SK-N-SH (cell line): ENCODE results near the gene MCM3AP. TPM values are rescaled to one million over a fixed set of nuclear protein-coding genes. Genes with fewer than 3 reads are reported as not detected.

Experiments
- CTCF ChIA-PET: fragments of 300-600, 350-600 bp; formaldehyde crosslinking; extraction: SDS; loops from one replicate; lab custom pipeline; 2021; lab: Yijun Ruan, JAX
- POLR2A ChIA-PET: fragments of 350-600 bp; sonication (Branson Sonifier 250); formaldehyde crosslinking; extraction: SDS; loops from one replicate; lab custom pipeline; 2020; ENCODE audit warnings: antibody characterized with exemption, inconsistent platforms; lab: Yijun Ruan, JAX
- DNase-seq: peaks from one replicate; pipeline ENCODE4 v3.0.0; 2012
- H2AFZ ChIP-seq: fragments of 200-600 bp; sonication (generic); 2 replicates; pipeline ENCODE4 v1.8.1; 2016; ENCODE audit warnings: antibody characterized with exemption, mild to moderate bottlenecking, low read depth
- H3F3A ChIP-seq: fragments of 200-600 bp; sonication (generic); replicated peaks from 2 replicates; pipeline ENCODE3; 2016; ENCODE audit warnings: antibody characterized with exemption, mild to moderate bottlenecking; ENCODE audit not compliant: insufficient read depth
- H3K27ac ChIP-seq, 2 experiments: fragments of 200-500 bp in 1 of 2; fragments of 200-600 bp in 1 of 2; sonication (Bioruptor generic) in 1 of 2; sonication (generic), shearing (Covaris generic) in 1 of 2; 2 replicates each; pipeline versions ENCODE4 v1.5.1 to v1.6.1; 2014 to 2016; ENCODE audit warnings: low read depth in 2 of 2, inconsistent platforms in 1 of 2, low read length in 1 of 2, mild to moderate bottlenecking in 1 of 2, mixed read lengths in 1 of 2
- H3K27me3 ChIP-seq: fragments of 200-600 bp; sonication (generic), shearing (Covaris generic); 2 replicates; pipeline ENCODE4 v1.6.1; 2016; ENCODE audit warnings: mixed run types; ENCODE audit not compliant: insufficient read depth
- H3K36me3 ChIP-seq, 2 experiments: fragments of 200-500 bp in 1 of 2; fragments of 200-600 bp in 1 of 2; sonication (Bioruptor generic) in 1 of 2; sonication (generic) in 1 of 2; replicated peaks in 1 of 2; 2 replicates each; pipeline versions ENCODE3 to v1.5.1; 2014 to 2016; ENCODE audit warnings: low read length in 1 of 2, mild to moderate bottlenecking in 1 of 2; ENCODE audit not compliant: insufficient read depth in 2 of 2, control insufficient read depth in 1 of 2
- H3K4me1 ChIP-seq, 2 experiments: fragments of 200-500 bp in 1 of 2; fragments of 200-600 bp in 1 of 2; sonication (Bioruptor generic) in 1 of 2; sonication (generic), shearing (Covaris generic) in 1 of 2; 2 replicates each; pipeline versions ENCODE4 v1.5.1 to v1.6.1; 2014 to 2016; ENCODE audit warnings: low read depth in 1 of 2, low read length in 1 of 2, mixed run types in 1 of 2; ENCODE audit not compliant: insufficient read depth in 2 of 2, control insufficient read depth in 1 of 2
- H3K4me2 ChIP-seq: fragments of 200-600 bp; sonication (generic), shearing (Covaris generic); 2 replicates; pipeline ENCODE4 v1.6.1; 2017; ENCODE audit warnings: mixed run types
- H3K4me3 ChIP-seq, 2 experiments: fragments of 200-500 bp in 1 of 2; fragments of 200-600 bp in 1 of 2; sonication (Bioruptor generic) in 1 of 2; sonication (generic), shearing (Covaris generic) in 1 of 2; 2 replicates each; pipeline versions ENCODE4 v1.5.1 to v1.8.1; 2014 to 2016; ENCODE audit warnings: low read depth in 2 of 2, inconsistent platforms in 1 of 2, low read length in 1 of 2, mild to moderate bottlenecking in 1 of 2, mixed read lengths in 1 of 2, moderate library complexity in 1 of 2
- H3K79me2 ChIP-seq: fragments of 200-600 bp; sonication (generic); 2 replicates; pipeline ENCODE4 v1.8.1; 2017; ENCODE audit warnings: mild to moderate bottlenecking; ENCODE audit not compliant: insufficient read depth
- H3K9ac ChIP-seq: fragments of 200-600 bp; sonication (generic); 2 replicates; pipeline ENCODE4 v1.6.1; 2017; ENCODE audit warnings: mixed run types
- H3K9me2 ChIP-seq: fragments of 200-600 bp; sonication (generic); 2 replicates; pipeline ENCODE4 v1.6.1; 2017; ENCODE audit warnings: mixed run types
- H3K9me3 ChIP-seq: fragments of 200-600 bp; sonication (generic); 2 replicates; pipeline ENCODE4 v1.6.1; 2017; ENCODE audit warnings: mixed run types, mild to moderate bottlenecking, moderate library complexity
- H4K20me1 ChIP-seq: fragments of 200-600 bp; sonication (generic); 2 replicates; pipeline ENCODE4 v1.6.1; 2017; ENCODE audit warnings: mild to moderate bottlenecking, mixed run types; ENCODE audit not compliant: insufficient read depth
- CHD2 ChIP-seq: fragments of 150-350 bp; IDR thresholded peaks from 2 replicates; pipeline ENCODE4 v1.6.1; 2018; ENCODE audit warnings: low read length; ENCODE audit not compliant: partially characterized antibody
- EP300 ChIP-seq, 2 experiments: IDR thresholded peaks; 2 replicates each; pipeline versions ENCODE4 v1.4.0 to v1.6.1; 2012; ENCODE audit warnings: borderline replicate concordance in 1 of 2, low read depth in 1 of 2, low read length in 1 of 2
- GABPA ChIP-seq: IDR thresholded peaks from 2 replicates; pipeline ENCODE4 v1.4.0; 2012; ENCODE audit warnings: low read depth, mild to moderate bottlenecking
- GATA2 ChIP-seq: sonication (generic); formaldehyde crosslinking; IDR thresholded peaks from 2 replicates; pipeline ENCODE4 v1.5.0; 2020; ENCODE audit warnings: mild to moderate bottlenecking, missing genetic modification reagents
- JUND ChIP-seq: IDR thresholded peaks from 2 replicates; pipeline ENCODE4 v1.4.0; 2012
- POLR2AphosphoS5 ChIP-seq: IDR thresholded peaks from 2 replicates; pipeline ENCODE4 v1.6.1; 2012; ENCODE audit warnings: low read depth, low read length
- RCOR1 ChIP-seq: fragments of 150-350 bp; IDR thresholded peaks from 2 replicates; pipeline ENCODE4 v1.6.1; 2017; ENCODE audit warnings: antibody characterized with exemption, low read length
- RFX5 ChIP-seq: IDR thresholded peaks from 2 replicates; pipeline ENCODE4 v1.6.1; 2012; ENCODE audit warnings: mild to moderate bottlenecking, improper control_type of control experiment, low read length
- SMC3 ChIP-seq: IDR thresholded peaks from 2 replicates; pipeline ENCODE4 v1.6.1; 2012; ENCODE audit warnings: low read depth, low read length, improper control_type of control experiment
- WGBS: methylation state at CpG from one replicate; pipeline ENCODE4 v1.1.6; 2017; ENCODE audit warnings: low lambda C conversion rate; 5-methylcytosine and 5-hydroxymethylcytosine counted together
- polyA plus RNA-seq, 3 experiments: library from polyadenylated mRNA; depleted of rRNA; stranded (reverse); fragments of >200 nt; gene quantifications; 2 replicates each; pipeline ENCODE4 v1.2.3, GENCODE V29; 2012
- TF ChIP-seq, protein P1 (sequence below): IDR thresholded peaks from 2 replicates; pipeline ENCODE4 v1.6.1; 2012; ENCODE audit warnings: mild to moderate bottlenecking, low read depth, low read length, moderate library complexity
- TF ChIP-seq, protein P2 (sequence below): IDR thresholded peaks from 2 replicates; pipeline ENCODE4; 2012
- TF ChIP-seq, protein P3 (sequence below): IDR thresholded peaks from 2 replicates; pipeline ENCODE4 v1.4.0; 2012; ENCODE audit warnings: low read depth, borderline replicate concordance

MCM3AP gene
- polyA plus RNA-seq, 1 of the 3 experiments (the other 2 are of a cell fraction) = 42.9 TPM

DNA sequence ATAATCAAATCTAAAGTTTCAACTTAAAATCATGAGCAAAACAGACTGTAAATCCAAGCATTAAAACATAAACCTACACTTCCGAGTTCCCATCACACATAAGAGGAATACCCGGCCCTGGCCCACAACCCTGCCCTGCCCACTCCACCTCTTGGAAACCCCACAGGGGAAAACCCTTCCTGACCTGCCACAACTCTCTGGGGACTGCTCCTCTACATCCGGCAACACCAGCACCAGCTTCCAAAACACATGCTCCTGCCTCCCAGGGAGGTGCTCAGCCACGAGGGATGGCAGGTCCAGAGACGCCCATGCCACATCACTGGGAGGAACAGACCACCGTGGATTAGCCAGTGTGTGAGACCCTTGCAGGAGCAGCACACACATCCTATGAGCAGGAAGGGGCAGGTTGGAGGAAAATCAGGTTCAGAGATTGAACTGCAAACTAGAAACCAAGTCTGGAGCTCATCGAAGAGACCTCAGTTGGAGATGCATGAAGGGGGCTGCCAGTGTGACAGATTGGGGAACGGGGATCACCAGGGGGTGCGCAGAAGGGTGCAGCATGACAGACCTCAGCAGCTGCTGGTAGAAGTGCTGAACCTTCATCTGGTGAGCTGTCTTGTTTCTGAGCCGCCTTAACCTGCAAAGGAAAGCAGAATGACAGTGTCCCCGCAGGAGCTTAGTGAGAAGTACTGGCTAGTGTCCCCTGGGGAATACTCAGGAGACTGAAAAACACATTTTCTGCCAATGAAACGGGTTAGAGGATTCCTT is 31.0 kb downstream of the MCM3AP start:
- Histone ChIP-seq H3K4me1 (no peaks in the 10 kb centered on the region), H3K4me3 (no peak overlapping the region), H3K9me2 (no peaks in the 10 kb centered on the region), H3K9me3 (no peaks in the 10 kb centered on the region), H4K20me1 (no peaks in the 10 kb centered on the region), H3K9ac (no peak overlapping the region), H3K27me3 (no peaks in the 10 kb centered on the region), H3F3A (peaks cover 9% of the 10 kb centered on the region), H3K4me2 (no peak overlapping the region), H2AFZ (no peak overlapping the region), H3K36me3 (peaks cover 68 to 69% of the 10 kb centered on the region in 2 experiments), H3K79me2 (no peaks in the 10 kb centered on the region), H3K27ac (no peak overlapping the region)
- TF ChIP-seq POLR2AphosphoS5 (no peak), GABPA (no peak), SMC3 (no peak), JUND (no peak), CHD2 (no peak), RCOR1 (no peak), GATA2 (CRISPR knock-in tag) (no peak), RFX5 (no peak), EP300 (IDR thresholded peaks at IDR 0.05; ENCODE audit: borderline replicate concordance in 1 of 2, low read depth in 1 of 2, low read length in 1 of 2) (no peak)
- TF ChIP-seq, protein P1, sequence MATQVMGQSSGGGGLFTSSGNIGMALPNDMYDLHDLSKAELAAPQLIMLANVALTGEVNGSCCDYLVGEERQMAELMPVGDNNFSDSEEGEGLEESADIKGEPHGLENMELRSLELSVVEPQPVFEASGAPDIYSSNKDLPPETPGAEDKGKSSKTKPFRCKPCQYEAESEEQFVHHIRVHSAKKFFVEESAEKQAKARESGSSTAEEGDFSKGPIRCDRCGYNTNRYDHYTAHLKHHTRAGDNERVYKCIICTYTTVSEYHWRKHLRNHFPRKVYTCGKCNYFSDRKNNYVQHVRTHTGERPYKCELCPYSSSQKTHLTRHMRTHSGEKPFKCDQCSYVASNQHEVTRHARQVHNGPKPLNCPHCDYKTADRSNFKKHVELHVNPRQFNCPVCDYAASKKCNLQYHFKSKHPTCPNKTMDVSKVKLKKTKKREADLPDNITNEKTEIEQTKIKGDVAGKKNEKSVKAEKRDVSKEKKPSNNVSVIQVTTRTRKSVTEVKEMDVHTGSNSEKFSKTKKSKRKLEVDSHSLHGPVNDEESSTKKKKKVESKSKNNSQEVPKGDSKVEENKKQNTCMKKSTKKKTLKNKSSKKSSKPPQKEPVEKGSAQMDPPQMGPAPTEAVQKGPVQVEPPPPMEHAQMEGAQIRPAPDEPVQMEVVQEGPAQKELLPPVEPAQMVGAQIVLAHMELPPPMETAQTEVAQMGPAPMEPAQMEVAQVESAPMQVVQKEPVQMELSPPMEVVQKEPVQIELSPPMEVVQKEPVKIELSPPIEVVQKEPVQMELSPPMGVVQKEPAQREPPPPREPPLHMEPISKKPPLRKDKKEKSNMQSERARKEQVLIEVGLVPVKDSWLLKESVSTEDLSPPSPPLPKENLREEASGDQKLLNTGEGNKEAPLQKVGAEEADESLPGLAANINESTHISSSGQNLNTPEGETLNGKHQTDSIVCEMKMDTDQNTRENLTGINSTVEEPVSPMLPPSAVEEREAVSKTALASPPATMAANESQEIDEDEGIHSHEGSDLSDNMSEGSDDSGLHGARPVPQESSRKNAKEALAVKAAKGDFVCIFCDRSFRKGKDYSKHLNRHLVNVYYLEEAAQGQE = no peak
- TF ChIP-seq, protein P2, sequence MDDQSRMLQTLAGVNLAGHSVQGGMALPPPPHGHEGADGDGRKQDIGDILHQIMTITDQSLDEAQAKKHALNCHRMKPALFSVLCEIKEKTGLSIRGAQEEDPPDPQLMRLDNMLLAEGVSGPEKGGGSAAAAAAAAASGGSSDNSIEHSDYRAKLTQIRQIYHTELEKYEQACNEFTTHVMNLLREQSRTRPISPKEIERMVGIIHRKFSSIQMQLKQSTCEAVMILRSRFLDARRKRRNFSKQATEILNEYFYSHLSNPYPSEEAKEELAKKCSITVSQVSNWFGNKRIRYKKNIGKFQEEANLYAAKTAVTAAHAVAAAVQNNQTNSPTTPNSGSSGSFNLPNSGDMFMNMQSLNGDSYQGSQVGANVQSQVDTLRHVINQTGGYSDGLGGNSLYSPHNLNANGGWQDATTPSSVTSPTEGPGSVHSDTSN = no peak
- TF ChIP-seq, protein P3, sequence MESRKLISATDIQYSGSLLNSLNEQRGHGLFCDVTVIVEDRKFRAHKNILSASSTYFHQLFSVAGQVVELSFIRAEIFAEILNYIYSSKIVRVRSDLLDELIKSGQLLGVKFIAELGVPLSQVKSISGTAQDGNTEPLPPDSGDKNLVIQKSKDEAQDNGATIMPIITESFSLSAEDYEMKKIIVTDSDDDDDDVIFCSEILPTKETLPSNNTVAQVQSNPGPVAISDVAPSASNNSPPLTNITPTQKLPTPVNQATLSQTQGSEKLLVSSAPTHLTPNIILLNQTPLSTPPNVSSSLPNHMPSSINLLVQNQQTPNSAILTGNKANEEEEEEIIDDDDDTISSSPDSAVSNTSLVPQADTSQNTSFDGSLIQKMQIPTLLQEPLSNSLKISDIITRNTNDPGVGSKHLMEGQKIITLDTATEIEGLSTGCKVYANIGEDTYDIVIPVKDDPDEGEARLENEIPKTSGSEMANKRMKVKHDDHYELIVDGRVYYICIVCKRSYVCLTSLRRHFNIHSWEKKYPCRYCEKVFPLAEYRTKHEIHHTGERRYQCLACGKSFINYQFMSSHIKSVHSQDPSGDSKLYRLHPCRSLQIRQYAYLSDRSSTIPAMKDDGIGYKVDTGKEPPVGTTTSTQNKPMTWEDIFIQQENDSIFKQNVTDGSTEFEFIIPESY = no peak
- no peak for DNase-seq
- ChIA-PET CTCF (interaction anchor here (0.7 to 1.3 kb wide), 4 partner anchors 9 to 24 kb away, joined by 3 read pairs; no protein-coding TSS in a partner anchor), POLR2A (no interaction called here)
- 96% methylated on average over 10 of the region's 12 CpGs for WGBS
